Endodermal cell (in vitro differentiated cells): ENCODE results near the gene DPP6. TPM values are rescaled to one million over a fixed set of nuclear protein-coding genes. Genes with fewer than 3 reads are reported as not detected.

Source experiments
- DNase-seq: peaks from one replicate; pipeline ENCODE4 v3.0.0-alpha.2; 2017
- H3K27ac ChIP-seq: 2 replicates; pipeline ENCODE4 v1.5.1; 2013; ENCODE audit warnings: mild to moderate bottlenecking, low read depth, low read length, moderate library complexity
- H3K27me3 ChIP-seq: 2 replicates; pipeline ENCODE4 v1.6.1; 2013; ENCODE audit warnings: mild to moderate bottlenecking, low read length, moderate library complexity; ENCODE audit not compliant: insufficient read depth, control insufficient read depth, poor library complexity, severe bottlenecking
- H3K36me3 ChIP-seq: 2 replicates; pipeline ENCODE4 v1.7.0; 2013; ENCODE audit warnings: mild to moderate bottlenecking, low read length, moderate library complexity; ENCODE audit not compliant: control insufficient read depth, insufficient read depth
- H3K4me1 ChIP-seq: one replicate; pipeline ENCODE4 v1.7.0; 2013; ENCODE audit warnings: low read length; ENCODE audit not compliant: control insufficient read depth, insufficient read depth
- H3K4me3 ChIP-seq: 2 replicates; pipeline ENCODE4 v1.5.1; 2013; ENCODE audit warnings: mild to moderate bottlenecking, low read length, moderate library complexity
- H3K9ac ChIP-seq: 2 replicates; pipeline ENCODE4 v1.6.1; 2013; ENCODE audit warnings: mild to moderate bottlenecking, low read length, moderate library complexity; ENCODE audit not compliant: poor library complexity, severe bottlenecking; ENCODE audit errors: extremely low read depth
- H3K9me3 ChIP-seq: 2 replicates; pipeline ENCODE4 v1.6.1; 2013; ENCODE audit warnings: mild to moderate bottlenecking, low read length, moderate library complexity; ENCODE audit not compliant: control insufficient read depth
- H3K27ac Mint-ChIP-seq: 2 replicates; pipeline ENCODE4 v1.8.0; 2020; ENCODE audit warnings: mixed read lengths
- H3K27me3 Mint-ChIP-seq: 2 replicates; pipeline ENCODE4 v1.8.0; 2021; ENCODE audit warnings: mild to moderate bottlenecking, mixed read lengths; ENCODE audit not compliant: insufficient read depth
- H3K36me3 Mint-ChIP-seq: 2 replicates; pipeline ENCODE4 v1.8.0; 2020; ENCODE audit warnings: low read depth, mixed read lengths
- H3K4me1 Mint-ChIP-seq: 2 replicates; pipeline ENCODE4 v1.8.0; 2020; ENCODE audit warnings: mixed read lengths
- H3K4me3 Mint-ChIP-seq: 2 replicates; pipeline ENCODE4 v1.8.0; 2020; ENCODE audit warnings: mild to moderate bottlenecking, moderate library complexity, mixed read lengths
- H3K9me3 Mint-ChIP-seq: 2 replicates; pipeline ENCODE4 v1.8.0; 2020; ENCODE audit warnings: mild to moderate bottlenecking, mixed read lengths
- CTCF ChIP-seq: fragments of 200-600 bp; sonication (generic); conservative IDR thresholded peaks from 2 replicates; pipeline ENCODE4 v1.5.0; 2021; ENCODE audit warnings: antibody characterized with exemption, mild to moderate bottlenecking
- WGBS, 2 experiments: methylation state at CpG; one replicate each; pipeline versions ENCODE4 v1.1.5 to v1.1.7; 2013; ENCODE audit warnings: missing lambda C conversion rate in 2 of 2, mixed read lengths in 1 of 2; ENCODE audit not compliant: insufficient coverage in 1 of 2, insufficient read length in 1 of 2; 5-methylcytosine and 5-hydroxymethylcytosine counted together
- total RNA-seq, 2 donors: library from RNA; stranded (reverse); fragmentation: NEBNext Ultra II Directional in 1 of 2; extraction: Animal tissue kit (Norgen Biotek cat#: 25700) in 1 of 2; gene quantifications; 2 replicates in 1 of 2; 3 replicates in 1 of 2; pipeline ENCODE4 v1.2.1, GENCODE V29; 2021

The DPP6 gene
- total RNA-seq, 2 donors from 2014 or later: 1.7 to 3.0 TPM

- no peak overlapping the region for H3K27ac Mint-ChIP-seq
- H3K36me3 Mint-ChIP-seq: no peaks in the 10 kb centered on the region
- H3K9me3 Mint-ChIP-seq: no peaks in the 10 kb centered on the region
- no peak for DNase-seq
- H3K4me1 Mint-ChIP-seq: peaks cover 5% of the 10 kb centered on the region
- H3K27me3 Mint-ChIP-seq: no peaks in the 10 kb centered on the region
- H3K27ac ChIP-seq: no peak overlapping the region
- TF ChIP-seq CTCF: no peak
- H3K4me1 ChIP-seq: no peaks in the 10 kb centered on the region
- H3K9ac ChIP-seq: no peak overlapping the region
- no peak overlapping the region for H3K4me3 ChIP-seq
- H3K4me3 Mint-ChIP-seq: no peak overlapping the region
- H3K9me3 ChIP-seq: no peaks in the 10 kb centered on the region
- H3K36me3 ChIP-seq: no peaks in the 10 kb centered on the region
- H3K27me3 ChIP-seq: no peaks in the 10 kb centered on the region
- WGBS, 2 experiments: 84 to 87% methylated on average over 2 of the region's 2 CpGs
Observed at GRCh38 chr7:154770361-154770760, 718.2 kb downstream of the DPP6 start.

- Histone ChIP-seq H3K9me3 (no peaks in the 10 kb centered on the region), H3K36me3 (no peaks in the 10 kb centered on the region), H3K27ac (no peak overlapping the region), H3K27me3 (no peaks in the 10 kb centered on the region), H3K4me3 (no peak overlapping the region), H3K4me1 (no peaks in the 10 kb centered on the region), H3K9ac (no peak overlapping the region)
- H3K9me3 Mint-ChIP-seq: no peaks in the 10 kb centered on the region
- 90 to 91% methylated on average over 1 of the region's 1 CpG for WGBS, 2 experiments
- no peak for DNase-seq
- H3K4me1 Mint-ChIP-seq: peaks cover 5% of the 10 kb centered on the region
- H3K4me3 Mint-ChIP-seq: no peak overlapping the region
- H3K27ac Mint-ChIP-seq: no peak overlapping the region
- no peaks in the 10 kb centered on the region for H3K27me3 Mint-ChIP-seq
- H3K36me3 Mint-ChIP-seq: no peaks in the 10 kb centered on the region
- no peak for TF ChIP-seq CTCF
Observed at GRCh38 chr7:154770962-154771361, 718.8 kb downstream of the DPP6 start.

- Histone ChIP-seq H3K9me3 (no peaks in the 10 kb centered on the region), H3K36me3 (no peaks in the 10 kb centered on the region), H3K9ac (no peak overlapping the region), H3K4me3 (no peak overlapping the region), H3K4me1 (no peaks in the 10 kb centered on the region), H3K27me3 (no peaks in the 10 kb centered on the region), H3K27ac (no peak overlapping the region)
- H3K27ac Mint-ChIP-seq: no peak overlapping the region
- no peaks in the 10 kb centered on the region for H3K27me3 Mint-ChIP-seq
- 82 to 85% methylated on average over 4 of the region's 4 CpGs for WGBS, 2 experiments
- no peaks in the 10 kb centered on the region for H3K36me3 Mint-ChIP-seq
- peaks cover 2% of the 10 kb centered on the region for H3K9me3 Mint-ChIP-seq
- no peak for TF ChIP-seq CTCF
- no peak overlapping the region for H3K4me3 Mint-ChIP-seq
- no peak for DNase-seq
- no peaks in the 10 kb centered on the region for H3K4me1 Mint-ChIP-seq
Observed at GRCh38 chr7:154774303-154774969, 722.2 kb downstream of the DPP6 start.
